Measurements from ENCODE around the gene HOXC11.

HOXC11 gene

DNA sequence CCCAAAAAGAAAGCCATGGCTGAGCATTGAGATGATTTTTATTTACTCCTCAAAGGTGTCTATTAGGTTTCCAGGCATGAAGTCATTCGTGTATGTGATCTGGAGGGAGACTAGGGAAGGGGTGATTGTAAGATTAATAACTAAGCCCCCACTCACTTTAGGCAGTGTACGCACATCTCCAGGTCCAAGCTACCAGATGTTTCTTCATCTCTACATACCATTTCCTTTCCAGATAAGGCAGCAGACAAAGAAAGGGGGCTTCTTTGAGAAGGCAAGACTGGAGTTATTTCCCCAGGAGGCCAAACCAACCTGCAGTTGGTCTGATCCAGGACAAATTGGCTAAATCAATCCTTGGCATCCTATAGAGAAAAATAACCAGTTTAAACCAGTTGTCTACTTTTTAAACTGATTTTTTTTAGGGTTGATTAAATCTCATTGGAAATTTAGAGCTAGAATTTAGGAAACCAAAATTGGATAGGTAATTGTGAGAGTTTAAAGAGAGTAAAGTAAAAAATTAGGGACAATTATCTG is 30.4 kb upstream of the HOXC11 start:
- DNase-seq (ENCODE audit: low spot score), result no peak

- DNase-seq (ENCODE audit: low spot score), result no peak
Observed at GRCh38 chr12:53944209-53944608, 28.7 kb upstream of the HOXC11 start.

GRCh38 chr12:53944907-53945847 is 27.7 kb upstream of the HOXC11 start:
- DNase-seq (ENCODE audit: low spot score), result no peak

GRCh38 chr12:53947743-53948142 is 25.2 kb upstream of the HOXC11 start:
- DNase-seq (ENCODE audit: low spot score), result no peak

GRCh38 chr12:53948650-53949593 is 24.0 kb upstream of the HOXC11 start:
- DNase-seq (ENCODE audit: low spot score), result no peak

GRCh38 chr12:53949631-53950436 is 23.1 kb upstream of the HOXC11 start:
- no peak for DNase-seq (ENCODE audit: low spot score)

DNA sequence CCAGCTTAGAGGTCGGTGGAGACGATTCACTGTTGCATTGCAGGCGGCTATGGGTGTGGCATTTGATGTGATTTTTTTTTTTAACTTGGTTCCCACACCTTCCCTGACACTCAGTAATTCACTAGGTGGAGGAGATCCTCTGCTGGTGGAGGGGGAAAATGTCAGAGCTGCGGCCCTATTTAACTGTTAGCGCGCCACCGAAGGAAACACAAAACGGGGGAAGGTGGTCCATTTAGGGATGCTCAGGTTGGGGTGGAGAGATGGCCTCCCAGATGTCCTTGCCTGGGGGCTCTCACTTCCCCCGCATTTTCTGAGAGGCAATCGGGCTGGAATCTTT is 22.5 kb upstream of the HOXC11 start:
- no peak for DNase-seq (ENCODE audit: low spot score)

GRCh38 chr12:53950789-53951576 is 21.9 kb upstream of the HOXC11 start:
- no peak for DNase-seq (ENCODE audit: low spot score)

DNA sequence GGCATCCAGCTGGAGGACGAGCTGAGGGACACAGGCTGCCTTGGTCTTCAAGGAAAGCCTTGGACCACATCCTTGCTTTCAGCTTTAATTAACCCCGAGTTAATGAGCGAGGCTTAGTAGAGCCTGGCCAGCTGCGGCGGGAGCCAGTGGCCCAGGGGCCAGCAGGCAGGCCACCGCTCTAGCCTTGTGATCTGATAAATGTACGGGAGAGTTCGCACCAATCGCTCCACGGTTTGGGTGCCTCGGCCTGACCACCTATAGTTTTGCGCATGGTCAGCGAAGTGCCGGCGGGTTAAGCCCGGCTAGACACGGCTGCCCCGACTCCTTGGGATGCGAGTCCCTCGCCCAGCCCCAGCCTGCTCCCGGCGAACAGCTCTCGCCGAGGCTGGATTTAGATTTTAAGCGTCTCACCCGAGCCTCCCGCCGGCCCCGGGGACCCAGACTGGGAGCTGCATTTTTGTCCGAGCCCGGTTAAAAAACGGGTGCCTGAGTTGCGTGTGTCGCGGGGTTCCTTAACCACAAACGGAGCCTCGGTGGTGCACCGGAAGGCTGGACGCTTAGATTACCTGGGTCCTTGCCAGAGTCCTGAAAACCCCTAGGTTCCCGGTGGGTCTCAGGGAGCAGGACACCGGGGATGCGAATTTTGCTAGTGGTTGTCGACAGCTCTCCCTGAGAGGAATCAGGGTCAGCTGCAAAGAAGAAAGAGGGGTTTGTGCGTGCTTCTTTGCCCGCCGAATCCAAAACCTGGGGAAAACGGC is 21.2 kb upstream of the HOXC11 start:
- no peak for DNase-seq (ENCODE audit: low spot score)

- no peak for DNase-seq (ENCODE audit: low spot score)
Observed at GRCh38 chr12:53952335-53952694, 20.6 kb upstream of the HOXC11 start.

DNA sequence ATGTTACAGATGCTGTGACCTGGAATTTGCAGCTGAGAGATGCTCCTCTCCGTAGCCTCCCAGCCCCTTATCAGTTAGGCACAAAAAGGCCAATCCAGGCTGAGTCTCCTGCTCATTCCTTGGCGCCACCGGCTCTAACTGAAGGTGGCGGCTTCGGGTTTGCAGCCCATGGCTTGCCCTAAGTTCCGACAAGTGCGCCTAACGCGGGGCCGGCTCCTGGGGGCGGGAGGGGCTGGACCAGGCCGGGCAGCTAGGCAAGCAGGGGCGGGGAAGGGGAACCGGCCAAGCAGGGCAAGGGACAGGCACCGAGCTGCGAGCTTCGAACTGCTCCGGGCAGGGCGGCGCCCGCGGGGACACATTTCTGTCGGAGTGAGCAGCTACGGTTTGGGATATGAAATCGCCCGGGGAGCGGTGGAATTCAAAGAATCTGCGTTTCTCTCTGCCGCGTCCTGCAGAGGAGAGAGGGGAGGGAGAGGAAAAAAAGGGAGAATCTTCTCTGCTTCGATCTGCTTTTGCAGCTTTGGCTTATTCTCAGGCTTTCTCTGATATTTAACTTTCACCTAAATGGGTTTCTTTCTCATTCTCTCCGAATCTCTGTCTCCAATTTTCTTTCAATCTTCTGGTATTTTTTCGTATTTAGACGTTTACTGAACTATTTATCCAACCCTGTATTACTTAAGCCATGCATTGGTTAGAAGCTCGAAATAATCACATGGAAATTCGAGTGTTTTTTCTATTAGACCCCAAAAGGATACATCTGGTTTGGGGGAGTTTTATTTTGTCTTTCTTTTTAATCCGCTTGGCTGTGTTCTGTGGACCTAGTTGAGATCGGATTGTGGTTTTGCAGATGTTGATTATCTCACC is 19.8 kb upstream of the HOXC11 start:
- peak; percentile 60 for DNase-seq (ENCODE audit: low spot score)

GRCh38 chr12:53953831-53954693 is 18.9 kb upstream of the HOXC11 start:
- DNase-seq (ENCODE audit: low spot score), result no peak

- DNase-seq (ENCODE audit: low spot score), result no peak
Observed at GRCh38 chr12:53954694-53955035, 18.3 kb upstream of the HOXC11 start, which contains the start of gene HOXC12. Gene HOXC12 (plus strand): TSS chr12:53954903. CDS start chr12:53954930, 27 bp downstream.

GRCh38 chr12:53955036-53955775 is 17.7 kb upstream of the HOXC11 start:
- no peak for DNase-seq (ENCODE audit: low spot score)

- DNase-seq (ENCODE audit: low spot score), result no peak
Observed at GRCh38 chr12:53955776-53956250, 17.1 kb upstream of the HOXC11 start.

GRCh38 chr12:53956251-53956887 is 16.6 kb upstream of the HOXC11 start:
- no peak for DNase-seq (ENCODE audit: low spot score)

Measured in AG08396 (cell line).